NCI-H1105 (cell line): ENCODE results near the gene ITGA6.

Experiments
- DNase-seq: peaks from one replicate; lab custom pipeline; 2025; lab: John Stamatoyannopoulos, UW

The ITGA6 gene

DNA sequence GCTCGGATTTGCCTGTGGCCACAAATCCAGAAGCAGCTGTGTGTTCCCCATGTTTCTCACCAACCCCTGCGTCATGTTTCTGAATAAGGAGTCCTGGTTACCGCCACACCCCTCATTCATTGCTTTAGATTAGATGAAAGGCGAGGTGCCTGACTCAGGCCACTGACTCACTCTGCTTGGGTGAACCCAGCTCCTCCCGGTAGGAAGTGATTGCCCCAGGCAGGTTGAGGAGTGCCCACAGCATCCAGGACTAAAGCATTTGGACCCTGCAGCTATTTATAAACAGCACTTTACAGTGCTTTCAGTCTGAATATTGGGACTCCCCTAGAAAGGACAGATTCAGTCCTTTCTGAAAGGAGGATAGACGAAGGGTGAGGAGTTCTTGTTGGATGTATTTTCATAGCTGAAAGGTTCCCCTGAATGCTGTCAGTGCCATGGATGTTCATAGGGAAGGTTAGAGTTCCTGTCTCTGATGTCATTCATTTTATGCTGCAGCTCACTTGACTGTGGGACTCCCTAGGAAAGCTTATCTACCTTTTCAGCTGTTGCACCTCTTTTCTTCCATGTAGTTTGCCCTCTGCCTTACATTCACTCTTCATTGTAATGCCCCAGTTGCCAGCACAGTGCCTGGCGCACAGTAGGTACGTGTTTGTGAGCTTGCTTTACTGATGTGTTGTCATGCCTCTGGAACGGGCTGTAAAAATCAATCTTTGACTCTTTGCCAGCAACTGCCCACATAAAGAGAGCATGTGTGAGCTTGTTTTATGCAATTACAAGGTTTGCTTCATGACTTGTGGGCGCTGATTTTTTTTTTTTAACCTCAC is 14.9 kb downstream of the ITGA6 start:
- peak; percentile 18 for DNase-seq

DNA sequence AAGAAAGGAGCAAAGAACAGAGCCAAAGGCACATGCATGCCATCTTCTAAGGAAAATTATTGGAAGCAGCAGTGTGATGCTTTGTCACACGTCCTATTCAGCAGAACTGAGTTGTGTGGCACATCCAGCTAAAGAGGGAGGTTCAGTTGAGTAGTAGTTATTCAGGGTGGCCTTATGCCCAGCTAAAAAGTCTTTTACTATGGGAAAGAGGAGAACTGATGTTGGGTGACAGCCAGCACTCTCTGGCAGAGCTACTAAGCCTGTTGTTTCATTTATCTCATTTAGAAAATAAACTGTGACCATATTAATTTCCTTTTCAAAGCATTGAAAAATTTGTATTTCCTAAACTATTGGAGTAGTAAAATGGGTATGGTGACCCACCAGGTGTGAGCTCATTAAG is 18.5 kb downstream of the ITGA6 start:
- DNase-seq, result no peak

DNA sequence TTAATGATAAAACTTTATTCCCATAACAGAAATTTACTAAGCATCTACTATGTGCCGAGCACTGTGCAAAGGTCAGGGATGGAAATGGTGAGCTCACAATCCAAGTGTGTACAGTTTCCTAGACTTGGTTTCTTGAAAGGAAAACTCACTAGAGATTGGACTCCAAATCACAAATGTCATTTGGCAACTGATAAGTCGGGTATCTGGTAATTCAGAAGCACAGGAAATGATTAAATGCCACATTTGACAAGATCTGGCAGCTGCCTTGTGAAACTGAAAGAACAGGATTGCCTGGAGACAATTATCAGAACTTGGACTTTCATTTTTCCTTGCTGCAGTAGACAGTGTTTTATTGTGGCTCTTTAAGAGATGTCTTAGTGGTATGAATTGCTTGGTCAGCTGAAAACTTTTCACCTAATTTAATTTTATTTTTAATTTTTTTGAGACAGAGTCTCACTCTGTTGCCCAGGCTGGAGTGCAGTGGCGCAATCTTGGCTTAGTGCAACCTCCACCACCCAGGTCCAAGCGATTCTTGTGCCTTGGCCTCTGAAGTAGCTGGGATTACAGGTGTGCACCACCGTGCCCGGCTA is 19.2 kb downstream of the ITGA6 start:
- no peak for DNase-seq

DNA sequence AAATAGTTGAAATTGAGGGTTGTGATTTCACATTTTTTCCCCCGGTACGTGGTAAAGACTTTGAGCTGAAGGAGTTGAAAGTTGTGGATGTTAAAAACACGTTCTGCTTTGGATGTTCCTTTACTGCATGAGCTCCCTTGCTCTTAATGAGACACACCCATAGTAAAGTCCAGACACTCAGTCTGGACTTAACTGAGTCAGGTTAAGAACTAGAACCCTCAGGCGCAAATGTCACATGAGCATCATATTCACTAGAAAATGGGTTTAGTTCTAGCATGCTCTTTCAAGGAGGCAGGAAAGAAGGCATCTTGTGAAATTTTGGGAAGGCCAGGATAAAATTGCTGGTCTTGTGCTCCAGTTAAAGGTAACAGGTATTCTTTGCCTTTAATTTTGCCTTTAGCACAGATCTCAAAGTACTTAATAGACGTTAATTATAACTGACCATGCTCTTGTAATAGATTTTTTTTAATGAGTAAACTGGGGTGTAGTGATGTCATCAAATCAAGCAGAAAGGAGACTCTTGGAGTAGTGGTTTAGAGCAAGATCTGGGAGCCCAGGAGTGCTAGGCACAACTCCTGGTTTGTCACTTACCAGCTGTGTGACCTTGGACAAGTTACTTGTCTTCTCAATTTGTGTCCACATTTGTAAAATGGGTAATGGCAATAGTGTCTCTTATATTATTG is 20.6 kb downstream of the ITGA6 start:
- DNase-seq, result no peak

DNA sequence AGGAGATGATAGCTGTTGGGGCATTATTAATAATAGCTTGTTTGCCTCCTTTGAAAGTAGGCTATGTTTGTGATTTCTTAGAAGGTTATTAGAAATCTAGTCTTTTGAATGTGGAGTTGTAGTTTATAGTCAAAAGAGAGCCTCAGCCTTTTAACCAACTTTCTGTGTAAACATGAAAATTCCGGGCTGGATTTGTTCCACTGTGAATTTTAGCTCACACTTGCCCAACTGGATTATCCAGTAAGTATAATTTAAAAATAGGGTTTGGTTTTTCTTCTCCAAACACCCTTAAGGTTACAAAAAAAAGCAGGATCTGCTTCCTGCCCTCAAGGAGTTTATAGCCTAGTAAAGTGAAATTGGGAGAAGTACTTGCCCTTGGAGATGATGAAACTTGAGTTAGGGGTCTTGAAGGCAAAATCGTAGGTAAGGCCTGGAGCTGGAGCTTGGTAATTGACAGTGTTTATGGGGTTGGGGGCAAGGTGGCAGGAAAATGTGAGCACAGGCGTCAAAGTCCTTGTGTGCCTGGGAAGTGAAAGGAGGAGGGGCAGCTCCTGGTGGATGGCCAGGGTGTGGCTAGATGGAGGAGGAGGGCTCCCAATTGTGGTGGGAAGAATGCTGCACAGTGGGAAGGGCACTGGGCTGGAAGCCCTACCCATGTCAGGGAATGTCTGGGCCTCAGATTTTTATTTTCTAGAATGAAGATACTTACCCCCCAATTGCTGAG is 21.3 kb downstream of the ITGA6 start:
- no peak for DNase-seq

DNA sequence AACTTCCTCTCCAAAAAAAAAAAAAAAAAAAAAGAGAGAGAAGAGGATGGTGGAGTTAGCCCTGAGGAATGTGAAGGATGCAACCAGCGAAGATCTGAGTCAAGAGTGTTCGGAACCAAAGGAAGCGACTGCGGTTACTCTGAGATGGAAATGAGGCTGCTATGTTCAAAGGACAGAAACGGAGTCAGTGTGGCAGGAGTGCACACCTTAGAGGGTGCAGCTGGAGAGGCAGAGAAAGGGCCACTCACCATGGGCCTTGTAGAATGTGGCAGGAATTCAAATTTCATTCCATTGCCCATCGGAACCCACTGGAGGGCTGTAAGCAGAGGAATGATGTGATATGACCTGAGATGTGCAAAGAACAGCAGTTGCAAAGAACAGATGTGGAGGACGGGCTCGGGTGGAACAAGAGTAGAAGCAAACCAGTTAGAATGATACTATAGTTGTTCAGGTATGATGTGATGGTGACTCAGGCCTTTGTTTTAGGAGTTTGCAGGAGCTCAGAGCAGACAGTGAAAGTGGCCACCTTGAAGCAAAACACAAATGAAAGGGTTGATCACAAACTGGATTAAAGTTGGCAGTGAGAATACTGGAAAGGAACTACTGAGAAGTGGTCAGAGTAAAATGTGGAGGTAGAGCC is 22.6 kb downstream of the ITGA6 start:
- no peak for DNase-seq

DNA sequence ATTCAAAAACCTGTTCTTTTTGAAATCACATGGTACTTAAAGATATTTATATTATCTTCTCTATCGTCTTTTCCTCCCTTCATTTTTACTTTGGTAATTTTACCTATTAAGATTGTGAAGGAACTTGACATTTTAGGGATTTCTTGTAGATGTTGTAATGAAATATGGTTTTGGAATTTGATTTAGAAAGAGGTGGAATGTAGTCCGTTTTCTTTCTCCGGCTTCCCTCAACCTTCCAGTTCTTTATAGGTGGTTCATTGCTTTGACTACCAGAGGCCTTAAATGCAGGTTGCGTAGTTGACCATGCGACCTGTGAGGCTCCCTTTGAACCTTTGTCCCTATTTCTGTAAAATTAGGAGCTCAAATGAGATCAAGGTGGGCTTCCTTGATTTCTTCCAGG is 24.5 kb downstream of the ITGA6 start:
- no peak for DNase-seq

DNA sequence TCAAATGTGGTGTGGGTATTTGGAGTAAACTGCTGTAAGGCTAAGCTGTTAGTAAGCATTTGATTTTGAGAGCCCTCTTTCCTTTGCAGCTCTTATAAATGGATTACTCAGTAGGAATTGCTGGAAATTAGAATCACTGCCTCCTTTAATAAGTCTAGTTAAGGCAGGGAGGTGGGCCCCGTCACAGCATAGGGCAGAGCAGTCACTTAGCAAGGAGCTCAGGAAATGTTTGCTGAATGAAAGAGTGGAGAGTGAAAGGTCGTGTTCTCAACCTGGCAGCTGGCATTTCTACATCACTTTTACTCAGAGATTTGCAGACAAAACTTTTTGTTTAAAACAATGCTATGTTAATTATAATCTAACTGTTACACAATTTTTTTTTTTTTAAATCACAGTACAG is 25.5 kb downstream of the ITGA6 start:
- no peak for DNase-seq

DNA sequence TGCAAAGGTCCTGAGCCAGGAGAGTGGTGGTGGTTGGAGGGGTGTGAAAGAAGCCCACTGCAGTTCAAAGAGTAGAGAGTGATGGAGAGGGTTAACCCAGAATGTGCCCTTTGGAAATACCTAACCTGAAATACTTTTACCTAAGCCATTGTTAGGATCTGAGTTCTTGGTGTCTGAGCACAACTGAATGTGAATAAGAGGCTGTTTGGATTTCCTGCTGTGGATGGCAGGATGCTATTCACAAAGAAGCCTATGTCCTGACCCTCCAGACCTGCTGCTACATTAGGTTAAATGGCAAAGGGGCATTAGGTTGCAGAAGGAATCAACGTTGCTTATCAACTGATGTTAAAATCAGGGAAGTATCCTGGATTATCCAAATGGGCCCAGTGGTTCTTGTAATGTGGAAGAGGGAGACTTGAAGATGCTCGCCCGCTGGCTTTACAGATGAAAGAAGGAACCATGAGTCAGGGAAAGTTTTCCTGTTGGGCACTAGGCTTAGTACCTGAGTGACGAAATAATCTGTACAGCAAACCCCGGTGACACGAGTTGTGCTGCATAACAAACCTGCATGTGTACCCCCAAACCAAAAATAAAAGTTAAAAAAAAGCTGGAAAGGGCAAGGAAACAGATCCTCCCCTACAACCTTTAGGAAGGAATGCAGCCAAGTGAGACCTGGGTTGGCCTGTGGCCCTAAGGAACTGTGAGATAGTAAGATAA is 27.2 kb downstream of the ITGA6 start:
- DNase-seq, result no peak

DNA sequence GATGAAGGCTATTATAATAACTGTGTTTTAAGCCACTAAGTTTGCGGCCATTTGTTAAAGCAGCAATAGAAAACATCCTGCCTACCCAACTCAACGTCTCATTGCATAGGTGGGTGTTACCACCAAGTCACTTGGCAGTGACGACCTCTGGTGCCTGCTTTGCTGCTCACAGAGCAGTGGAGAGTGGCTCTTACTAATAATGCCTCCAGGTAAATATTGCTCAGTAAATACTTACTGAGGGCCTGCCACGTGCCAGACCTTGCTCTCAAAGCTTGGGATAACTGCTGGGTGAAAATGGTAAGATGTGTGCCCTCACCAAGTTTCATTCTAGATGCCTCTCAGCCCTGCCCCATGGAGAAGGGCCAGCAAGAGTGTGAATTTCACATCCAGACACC is 27.7 kb downstream of the ITGA6 start:
- DNase-seq, result no peak

DNA sequence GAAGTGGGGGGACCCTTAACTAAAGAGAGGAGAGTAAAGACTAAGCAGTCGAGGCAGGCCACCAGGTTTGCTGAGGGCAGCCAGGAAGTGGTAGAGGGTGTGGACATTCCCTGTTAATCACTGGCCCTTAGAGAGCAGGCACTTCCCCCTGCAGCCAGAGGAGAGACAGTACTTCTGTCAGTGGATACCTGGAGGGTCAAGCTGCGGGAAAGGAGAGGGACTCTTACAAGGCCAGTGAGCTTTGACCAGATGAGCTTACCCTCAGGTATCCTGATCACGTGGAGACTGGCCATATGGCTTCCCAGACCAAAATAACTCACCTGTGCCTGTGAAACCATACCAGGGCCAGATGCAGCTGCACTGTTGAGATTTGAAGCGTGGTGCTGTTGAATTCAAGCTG is 28.6 kb downstream of the ITGA6 start:
- no peak for DNase-seq

DNA sequence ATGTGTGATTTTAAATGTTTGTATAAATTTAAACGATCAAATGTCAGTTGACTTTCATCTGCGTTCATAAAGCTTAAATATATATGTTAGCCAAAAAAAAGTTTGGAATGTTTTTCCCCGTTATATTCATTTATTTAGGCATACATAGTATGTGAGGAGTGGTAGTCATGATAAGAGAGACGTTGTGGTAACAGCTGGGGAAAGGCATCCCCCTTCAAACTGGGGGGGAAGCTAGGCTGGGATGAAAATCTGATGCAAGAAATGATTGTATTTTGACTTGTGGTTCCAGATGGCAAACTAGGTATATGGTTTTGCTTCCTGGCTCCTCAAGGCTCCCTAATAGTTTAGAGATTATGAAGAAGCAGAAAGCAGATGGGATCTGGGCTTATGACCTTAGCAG is 30.1 kb downstream of the ITGA6 start:
- no peak for DNase-seq

DNA sequence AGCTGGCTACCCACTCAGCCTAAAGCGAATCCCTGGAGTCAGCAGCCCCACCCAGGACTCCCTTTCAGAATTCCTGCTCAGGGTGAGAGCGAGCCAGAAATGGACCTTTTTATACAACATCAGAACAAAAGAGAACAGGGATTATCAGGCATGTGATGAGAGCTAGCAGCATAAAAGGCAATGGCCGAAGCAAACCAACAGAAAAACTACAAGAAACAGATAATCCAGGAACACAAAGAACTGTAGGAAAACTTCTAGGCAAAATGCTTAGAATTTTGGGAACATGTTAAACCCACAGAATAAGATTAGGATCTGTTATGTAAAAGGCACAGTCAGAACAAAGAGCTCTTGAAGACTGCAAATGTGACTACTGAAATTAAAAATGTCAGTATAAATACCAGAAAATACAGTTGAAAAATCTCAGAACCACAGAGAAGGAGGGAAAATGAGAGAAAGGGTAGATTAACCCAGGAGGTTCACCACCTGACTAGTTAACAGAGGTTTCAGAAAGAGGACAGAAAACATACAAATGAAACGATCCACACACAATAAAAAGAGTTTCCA is 31.3 kb downstream of the ITGA6 start:
- DNase-seq, result no peak

DNA sequence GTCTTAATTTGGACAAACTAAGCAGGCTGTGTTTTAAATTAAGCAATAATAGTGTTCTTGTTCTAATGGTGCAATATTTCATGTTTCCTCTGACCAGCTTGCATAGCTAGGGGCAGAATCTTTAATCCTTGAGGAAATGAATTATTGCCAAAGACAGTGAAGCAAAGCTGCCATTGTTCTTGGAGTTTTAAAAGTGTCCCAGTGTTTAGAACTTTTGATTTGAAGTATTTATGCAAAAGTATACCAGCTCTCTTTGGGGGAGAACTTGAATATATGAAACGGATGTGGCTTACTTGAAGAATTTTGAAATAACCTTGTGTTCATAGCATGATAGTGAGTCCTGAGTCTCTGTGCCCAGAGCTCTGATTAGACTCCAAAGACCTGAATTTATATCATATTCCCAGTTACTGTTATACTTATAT is 33.4 kb downstream of the ITGA6 start:
- DNase-seq, result no peak

DNA sequence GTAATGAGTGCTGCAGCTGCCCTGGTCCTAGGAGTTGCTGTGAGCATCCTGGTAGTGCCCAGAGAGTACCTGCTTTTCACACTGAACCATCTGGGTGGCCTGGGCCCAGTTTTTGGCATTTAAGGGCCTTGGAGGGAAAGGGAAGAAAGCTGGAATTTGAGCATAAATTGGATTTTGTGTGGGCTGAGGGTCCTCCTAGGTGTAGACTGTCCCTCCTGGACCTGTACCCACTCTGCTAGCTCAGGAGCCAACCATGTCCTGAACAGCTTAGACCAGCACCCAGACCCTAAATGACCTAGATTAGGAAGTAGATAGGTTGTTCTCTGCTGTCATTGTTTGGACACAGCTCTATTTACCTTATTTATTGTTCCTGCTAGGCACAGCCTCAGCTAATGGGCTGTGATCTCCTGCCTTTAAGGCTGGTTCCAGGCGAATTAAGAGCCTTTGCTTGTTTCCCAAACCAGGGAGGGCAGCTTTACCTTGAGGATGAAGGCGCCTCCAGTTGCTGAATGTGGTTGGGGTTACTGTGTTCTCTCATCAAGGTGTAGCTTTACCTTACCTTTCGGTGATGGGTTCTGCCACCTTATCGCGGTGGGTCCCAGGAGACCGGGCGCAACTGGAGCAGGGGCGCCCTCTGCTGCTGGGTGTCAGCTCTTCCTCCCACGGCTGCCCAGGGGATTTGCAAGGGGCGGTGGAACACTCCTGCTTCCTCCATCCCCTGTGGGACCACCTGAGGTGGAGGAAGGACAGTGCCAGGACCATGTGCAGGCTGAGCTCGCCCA is 34.4 kb downstream of the ITGA6 start:
- DNase-seq, result peak; percentile 60

DNA sequence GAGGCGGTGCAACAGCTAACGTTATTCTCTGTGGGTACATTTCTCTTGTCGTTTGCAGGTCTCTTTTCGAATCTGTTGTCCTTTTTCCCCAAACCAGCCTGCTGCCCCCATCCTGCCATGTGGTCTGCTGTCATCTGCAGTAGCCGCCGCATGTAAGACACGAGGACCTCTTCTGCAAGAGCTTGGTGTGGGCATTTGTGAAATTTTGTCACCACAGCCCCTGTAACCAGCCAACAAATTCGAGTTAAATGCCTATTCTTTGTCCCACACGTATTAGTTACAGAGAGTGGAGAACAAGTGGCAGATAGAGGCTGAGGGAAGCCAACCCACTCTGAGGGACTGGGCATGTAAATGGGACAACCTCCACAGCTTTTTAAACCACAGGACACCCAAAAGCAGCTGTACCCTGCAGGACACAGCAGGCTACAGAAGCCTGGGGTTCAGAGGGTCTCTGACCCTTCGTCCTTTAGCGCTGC is 35.0 kb downstream of the ITGA6 start:
- no peak for DNase-seq

DNA sequence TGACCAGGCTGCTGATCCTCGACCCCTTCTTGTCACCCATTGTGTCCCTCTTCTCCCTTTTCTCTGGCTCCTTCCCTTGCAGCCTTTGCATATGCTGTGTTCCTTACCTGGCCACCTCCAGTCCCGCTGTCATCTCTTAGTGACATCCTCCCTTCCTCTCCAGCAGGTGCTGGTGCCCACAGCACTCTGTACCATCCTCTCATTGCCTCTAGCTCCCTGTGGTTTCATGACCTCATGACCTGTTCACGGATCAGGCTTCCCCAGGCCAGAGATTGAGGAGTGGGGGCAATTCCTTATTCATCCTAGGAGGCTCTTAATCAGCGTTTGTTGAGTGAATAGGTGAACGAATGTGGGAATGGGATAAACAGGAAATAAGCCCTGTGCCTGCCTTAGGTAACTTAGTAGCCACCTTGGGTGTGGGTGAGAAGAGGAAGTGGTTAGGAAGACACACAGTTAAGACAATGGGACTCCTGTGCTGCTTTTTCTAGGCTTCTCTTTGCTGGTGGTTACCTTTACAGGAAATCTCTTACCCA is 35.5 kb downstream of the ITGA6 start:
- no peak for DNase-seq

DNA sequence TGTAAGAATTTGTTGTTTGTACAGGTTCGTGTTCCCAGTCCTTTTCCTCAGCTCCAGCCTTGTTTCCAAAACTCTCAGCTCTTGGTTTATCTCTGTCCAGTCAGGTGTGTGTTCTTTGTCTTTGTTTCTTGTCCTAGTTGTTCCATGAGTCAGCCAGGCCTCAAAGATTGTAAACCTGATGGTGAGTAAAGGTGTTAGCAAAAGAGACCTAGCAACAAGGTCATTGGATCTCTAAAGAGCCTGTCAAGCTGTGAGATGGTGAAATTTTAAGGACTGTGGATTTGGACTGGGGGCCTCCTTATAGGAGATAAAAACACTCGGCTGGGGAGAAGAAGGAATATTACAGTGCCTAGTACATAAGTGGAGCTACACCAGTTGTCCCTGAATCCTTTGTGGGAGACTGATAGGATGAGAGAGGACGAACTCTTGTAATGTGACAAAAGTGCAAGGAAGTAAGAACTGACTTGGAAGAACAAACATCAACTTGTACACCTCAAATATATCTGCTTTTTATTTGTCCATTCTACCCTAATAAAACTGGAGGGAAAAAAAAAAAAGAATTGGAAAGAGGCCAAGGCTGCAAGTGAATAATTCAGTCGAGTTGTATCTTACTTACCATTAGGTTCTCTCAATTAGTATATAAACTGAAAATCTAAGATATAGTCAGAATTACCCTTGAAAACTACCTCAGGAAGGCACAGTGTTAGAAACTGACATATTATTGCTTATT is 37.2 kb downstream of the ITGA6 start:
- DNase-seq, result no peak
